Pancreas (tissue), 10 donors: Measurements from ENCODE around the gene TAS1R1. TPM values are rescaled to one million over a fixed set of nuclear protein-coding genes. Genes with fewer than 3 reads are reported as not detected.

Experiments
- ATAC-seq, 4 donors: fragments of 200-7000 bp; cut with Tn5 transposase; one replicate each; pipeline versions ENCODE4 v1.8.0 to v1.9.1; 2020; ENCODE audit warnings: mild to moderate bottlenecking in 4 of 4, moderate library complexity in 4 of 4
- DNase-seq, 6 donors: peaks; one replicate each; pipeline ENCODE4 v3.0.0-alpha.2; 2020
- FAIRE-seq: peaks from 2 replicates; lab custom pipeline; 2012; peaks lifted over from hg19 to GRCh38; lab: Jason Lieb, UNC
- H3K27ac ChIP-seq, 4 donors: fragments of 200-600 bp; sonication (generic); 1 replicate in 3 of 4; 2 replicates in 1 of 4; pipeline versions ENCODE4 v1.5.0 to v1.8.0; 2020
- H3K27me3 ChIP-seq, 4 donors: fragments of 200-600 bp; one replicate each; pipeline ENCODE4 v1.8.0; 2021
- H3K36me3 ChIP-seq, 3 donors: fragments of 200-600 bp; sonication (generic) in 1 of 3; one replicate each; pipeline versions ENCODE4 v1.5.0 to v1.8.0; 2020 to 2021
- H3K4me1 ChIP-seq, 3 donors: fragments of 200-600 bp; one replicate each; pipeline ENCODE4 v1.8.0; 2021
- H3K4me3 ChIP-seq, 4 donors: fragments of 200-600 bp; sonication (generic) in 2 of 4; one replicate each; pipeline versions ENCODE4 v1.5.0 to v1.8.0; 2020 to 2021
- H3K9me3 ChIP-seq, 4 donors: fragments of 200-600 bp; one replicate each; pipeline ENCODE4 v1.8.0; 2021
- CTCF ChIP-seq, 4 donors: fragments of 200-600 bp; sonication (generic) in 3 of 4; IDR thresholded peaks; one replicate each; pipeline versions ENCODE4 v1.5.0 to v1.8.0; 2021; ENCODE audit warnings: antibody characterized with exemption in 4 of 4
- WGBS, 2 donors: extraction: QIAGEN DNeasy Blood & Tissue Kit; methylation state at CpG; one replicate each; pipeline ENCODE4 v1.1.7; 2013; 5-methylcytosine and 5-hydroxymethylcytosine counted together
- intact Hi-C, 3 donors: fragments of 100-400 bp; cut with DNase I; formaldehyde crosslinking; loops; one replicate each; pipeline versions ENCODE4 v1.11.1 to v1.14.2; 2022
- polyA plus RNA-seq, 2 donors: library from polyadenylated mRNA; stranded (reverse); fragments of 200-250 nt; gene quantifications; one replicate each; pipeline ENCODE4 v1.2.3, GENCODE V29; 2013
- total RNA-seq, 6 donors: library from RNA; stranded (reverse); fragmentation: NEBNext Ultra II Directional in 4 of 6; extraction: Animal tissue kit (Norgen Biotek cat#: 25700) in 4 of 6; gene quantifications; one replicate each; pipeline versions ENCODE4 v1.2.1 to v1.2.4, GENCODE V29; 2021 to 2023
- donor health status: healthy with polysubstance abuse.
- donor health status: DM: no; HTN: no; CAD: no; lungs with moderate emphysema.
- donor health status: DM: no; HTN: no; CAD: no.
- donor health status: control.
- donor health status: control.
- donor health status: Bipolar disorder and iron deficiency.
- donor health status: DM: yes; HTN: yes; CAD: no.
- donor health status: DM: no; HTN: no; CAD: no.
- donor health status: DM: no; HTN: no; CAD: no.
- donor health status: DM: yes; HTN: yes; CAD: no.

Gene TAS1R1
- total and polyA plus RNA-seq, 8 donors, result not detected

DNA sequence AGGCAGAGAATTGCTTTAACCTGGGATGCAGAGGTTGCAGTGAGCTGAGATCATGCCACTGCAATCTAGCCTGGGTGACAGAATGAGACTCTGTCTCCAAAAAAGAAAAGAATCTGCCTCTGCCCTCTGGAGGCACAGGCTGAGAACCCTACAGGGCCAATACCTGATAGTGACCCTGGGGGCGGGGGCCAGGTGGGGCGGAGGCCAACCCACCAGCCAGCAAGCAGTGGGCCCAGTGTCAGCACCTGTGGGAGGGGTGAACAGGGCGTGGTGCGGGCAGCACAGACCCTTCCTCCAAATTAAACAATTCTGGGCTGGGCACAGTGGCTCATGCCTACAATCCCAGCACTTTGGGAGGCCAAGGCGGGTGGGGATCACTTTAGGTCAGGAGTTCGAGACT, 44.6 kb upstream of the TAS1R1 start:
- DNase-seq (no peak), ATAC-seq (no peak), FAIRE-seq (no peak)
- H3K27ac ChIP-seq, result no peak overlapping the region
- H3K9me3 ChIP-seq, result no peaks in the 10 kb centered on the region
- H3K27me3 ChIP-seq, result no peaks in the 10 kb centered on the region
- H3K4me1 ChIP-seq, result no peaks in the 10 kb centered on the region
- no peak for TF ChIP-seq CTCF (IDR thresholded peaks at IDR 0.05)
- WGBS, 2 donors, result 76 to 87% methylated on average over 6 of the region's 6 CpGs
- intact Hi-C loops, result no loop called here
- H3K36me3 ChIP-seq, result no peaks in the 10 kb centered on the region
- no peak overlapping the region for H3K4me3 ChIP-seq

GRCh38 chr1:6511056-6511455, 44.1 kb upstream of the TAS1R1 start:
- no peaks in the 10 kb centered on the region for H3K9me3 ChIP-seq
- H3K36me3 ChIP-seq, result no peaks in the 10 kb centered on the region
- H3K4me1 ChIP-seq, result no peaks in the 10 kb centered on the region
- no peak for TF ChIP-seq CTCF (IDR thresholded peaks at IDR 0.05)
- WGBS, 2 donors, result 62% methylated on average over 6 of the region's 6 CpGs
- FAIRE-seq (no peak), ATAC-seq (no peak), DNase-seq (no peak)
- no peaks in the 10 kb centered on the region for H3K27me3 ChIP-seq
- intact Hi-C loops, result no loop called here
- no peak overlapping the region for H3K4me3 ChIP-seq
- H3K27ac ChIP-seq, result no peak overlapping the region

- Histone ChIP-seq H3K36me3 (no peaks in the 10 kb centered on the region), H3K9me3 (no peaks in the 10 kb centered on the region), H3K4me1 (no peaks in the 10 kb centered on the region), H3K27ac (no peak overlapping the region), H3K27me3 (no peaks in the 10 kb centered on the region), H3K4me3 (no peak overlapping the region)
- TF ChIP-seq CTCF (IDR thresholded peaks at IDR 0.05), result no peak
- FAIRE-seq (no peak), ATAC-seq (no peak), DNase-seq (peak in 1 of 6 donors; percentile 55)
- WGBS, 2 donors, result 81 to 82% methylated on average over 16 of the region's 16 CpGs
- intact Hi-C loops, result no loop called here
Measured at GRCh38 chr1:6511561-6512244, 43.4 kb upstream of the TAS1R1 start.

DNA sequence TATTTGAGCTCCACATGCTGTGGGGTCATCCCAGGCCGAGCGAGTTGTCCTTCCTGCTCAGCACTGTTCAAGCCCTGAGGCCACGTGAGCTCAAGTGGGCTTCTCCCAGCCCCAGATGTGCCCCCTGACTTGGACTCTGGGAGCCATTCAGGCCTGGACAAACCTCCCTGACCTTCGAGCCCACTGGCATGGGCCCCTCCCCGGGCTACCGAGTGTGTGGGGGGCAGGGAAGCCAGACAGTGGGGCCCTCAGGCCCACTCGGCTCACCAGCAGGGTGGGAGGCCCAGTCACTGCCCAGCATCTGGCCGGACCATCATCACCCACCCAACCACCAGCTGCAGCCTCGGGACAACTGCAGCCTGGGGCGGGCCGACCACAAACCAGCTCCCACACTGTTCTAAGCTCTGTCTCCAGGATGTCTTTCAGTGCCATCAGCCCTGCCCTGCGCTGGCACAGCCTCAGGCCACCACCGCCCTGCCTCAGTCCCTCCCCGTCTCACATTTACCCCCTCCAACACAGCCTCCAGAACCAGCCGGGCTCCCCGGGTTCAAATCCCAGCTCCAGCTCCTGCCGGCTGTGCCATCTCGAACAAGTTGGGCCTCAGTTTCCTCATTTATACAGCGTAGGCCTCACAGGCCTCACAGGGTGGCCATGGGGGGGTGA, 42.7 kb upstream of the TAS1R1 start:
- no peaks in the 10 kb centered on the region for H3K36me3 ChIP-seq
- no peaks in the 10 kb centered on the region for H3K4me1 ChIP-seq
- FAIRE-seq (no peak), DNase-seq (peak in 1 of 6 donors; percentile 53), ATAC-seq (no peak)
- H3K9me3 ChIP-seq, result no peaks in the 10 kb centered on the region
- no peak overlapping the region for H3K27ac ChIP-seq
- H3K4me3 ChIP-seq, result no peak overlapping the region
- intact Hi-C loops, result no loop called here
- no peak for TF ChIP-seq CTCF (IDR thresholded peaks at IDR 0.05)
- no peaks in the 10 kb centered on the region for H3K27me3 ChIP-seq
- WGBS, 2 donors, result 84 to 88% methylated on average over 19 of the region's 19 CpGs

DNA sequence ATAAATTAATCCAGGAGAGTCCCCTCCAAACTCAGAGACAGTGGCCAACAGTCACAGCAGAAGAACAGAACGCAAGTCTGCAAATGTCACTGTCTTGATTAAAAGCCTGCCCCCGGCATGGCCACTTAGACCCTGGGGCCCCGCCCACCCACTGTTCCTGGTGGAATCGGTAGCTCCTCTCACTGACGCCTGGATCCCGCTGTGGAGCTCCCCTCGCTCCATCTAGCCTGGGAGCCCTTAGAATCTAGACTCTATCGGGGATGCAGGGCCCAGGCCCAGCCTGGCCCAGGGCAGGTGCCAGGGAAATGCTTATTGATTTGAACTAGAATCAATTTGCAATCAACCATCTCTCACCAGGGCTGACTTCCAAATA, 42.2 kb upstream of the TAS1R1 start:
- peak in 1 of 6 donors; percentile 24 for DNase-seq
- Histone ChIP-seq H3K27ac (no peak overlapping the region), H3K9me3 (no peaks in the 10 kb centered on the region), H3K4me1 (no peaks in the 10 kb centered on the region), H3K27me3 (no peaks in the 10 kb centered on the region), H3K4me3 (no peak overlapping the region), H3K36me3 (no peaks in the 10 kb centered on the region)
- no peak for TF ChIP-seq CTCF (IDR thresholded peaks at IDR 0.05)
- WGBS, 2 donors, result 69 to 80% methylated on average over 8 of the region's 8 CpGs
- FAIRE-seq, result no peak
- intact Hi-C loops, result no loop called here
- no peak for ATAC-seq
